Measurements from ENCODE around the gene IMMT. TPM values are rescaled to one million over a fixed set of nuclear protein-coding genes. Genes with fewer than 3 reads are reported as not detected.
A peak's percentile ranks its signal among the peaks of the same experiment; 100 is the strongest.

The IMMT gene
- polyA plus RNA-seq, 1 donor = 78.9 TPM

DNA sequence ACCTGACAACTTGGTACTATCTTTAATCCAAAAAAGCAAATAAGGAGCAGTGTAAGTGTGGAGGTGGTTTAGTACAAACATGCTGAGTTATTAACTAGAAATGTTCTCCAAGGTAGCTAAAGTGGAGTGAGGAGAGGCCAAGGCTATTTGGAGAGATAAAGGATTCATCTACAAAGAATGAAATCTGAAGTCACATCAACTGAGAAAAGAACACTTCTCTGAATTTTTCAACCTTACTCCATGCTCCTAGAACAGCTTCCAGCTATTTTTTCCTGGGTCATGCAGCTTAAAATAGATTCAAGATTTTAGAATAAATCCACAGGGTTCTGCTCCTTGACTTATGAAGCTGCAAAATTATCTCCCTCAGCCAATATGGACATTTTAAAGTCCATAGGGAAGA is 18.7 kb downstream of the IMMT start:
- no peak for DNase-seq
- Histone ChIP-seq H3K9me3 (ENCODE audit: control insufficient read depth, low read depth, low read length) (no peaks in the 10 kb centered on the region), H3K36me3 (ENCODE audit: control insufficient read depth, insufficient read depth, low read length) (peaks cover 42% of the 10 kb centered on the region), H3K4me1 (ENCODE audit: control insufficient read depth, insufficient read depth, low read length) (no peaks in the 10 kb centered on the region), H3K27ac (ENCODE audit: low read length) (no peak overlapping the region), H3K4me3 (ENCODE audit: low read length) (no peak overlapping the region), H3K27me3 (ENCODE audit: control insufficient read depth, insufficient read depth, low read length) (no peaks in the 10 kb centered on the region)

- Histone ChIP-seq H3K27me3 (ENCODE audit: control insufficient read depth, insufficient read depth, low read length) (no peaks in the 10 kb centered on the region), H3K9me3 (ENCODE audit: control insufficient read depth, low read depth, low read length) (no peaks in the 10 kb centered on the region), H3K4me1 (ENCODE audit: control insufficient read depth, insufficient read depth, low read length) (no peaks in the 10 kb centered on the region), H3K27ac (ENCODE audit: low read length) (no peak overlapping the region), H3K4me3 (ENCODE audit: low read length) (no peak overlapping the region), H3K36me3 (ENCODE audit: control insufficient read depth, insufficient read depth, low read length) (peaks cover 38% of the 10 kb centered on the region)
- DNase-seq = no peak
- WGBS (ENCODE audit: insufficient coverage, low lambda C conversion rate) = no CpG with 5 or more reads among the region's 1 CpG
Measured at GRCh38 chr2:86175828-86176227, 19.4 kb downstream of the IMMT start.

DNA sequence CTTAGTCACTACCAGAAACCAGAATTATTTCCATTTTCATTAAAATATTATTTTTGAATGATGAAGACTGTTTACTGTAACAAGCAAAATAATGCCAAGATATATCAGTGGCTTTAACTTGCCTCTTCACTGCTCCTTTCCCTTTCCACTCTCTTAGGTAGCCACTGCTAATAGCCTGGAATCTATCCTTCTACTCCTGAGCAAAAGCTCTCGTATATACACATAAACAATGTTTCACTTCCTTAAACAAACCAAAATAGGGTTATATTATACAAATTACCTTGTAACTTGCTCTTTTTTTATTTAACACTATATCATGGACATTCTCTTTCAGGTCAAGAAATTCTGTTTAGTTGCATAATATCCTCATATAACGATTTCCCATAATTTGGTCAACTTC is 20.8 kb downstream of the IMMT start:
- 84% methylated on average over 2 of the region's 2 CpGs for WGBS (ENCODE audit: insufficient coverage, low lambda C conversion rate)
- no peak overlapping the region for H3K27ac ChIP-seq (ENCODE audit: low read length)
- no peak overlapping the region for H3K4me3 ChIP-seq (ENCODE audit: low read length)
- no peaks in the 10 kb centered on the region for H3K9me3 ChIP-seq (ENCODE audit: control insufficient read depth, low read depth, low read length)
- no peaks in the 10 kb centered on the region for H3K4me1 ChIP-seq (ENCODE audit: control insufficient read depth, insufficient read depth, low read length)
- DNase-seq = no peak
- H3K27me3 ChIP-seq (ENCODE audit: control insufficient read depth, insufficient read depth, low read length) = no peaks in the 10 kb centered on the region
- H3K36me3 ChIP-seq (ENCODE audit: control insufficient read depth, insufficient read depth, low read length) = peaks cover 43% of the 10 kb centered on the region

GRCh38 chr2:86172610-86173009 is 22.7 kb downstream of the IMMT start:
- H3K27ac ChIP-seq (ENCODE audit: low read length) = no peak overlapping the region
- H3K9me3 ChIP-seq (ENCODE audit: control insufficient read depth, low read depth, low read length) = no peaks in the 10 kb centered on the region
- H3K4me1 ChIP-seq (ENCODE audit: control insufficient read depth, insufficient read depth, low read length) = no peaks in the 10 kb centered on the region
- 95% methylated on average over 2 of the region's 2 CpGs for WGBS (ENCODE audit: insufficient coverage, low lambda C conversion rate)
- no peak overlapping the region for H3K4me3 ChIP-seq (ENCODE audit: low read length)
- H3K36me3 ChIP-seq (ENCODE audit: control insufficient read depth, insufficient read depth, low read length) = peaks cover 36% of the 10 kb centered on the region
- H3K27me3 ChIP-seq (ENCODE audit: control insufficient read depth, insufficient read depth, low read length) = no peaks in the 10 kb centered on the region
- DNase-seq = no peak

DNA sequence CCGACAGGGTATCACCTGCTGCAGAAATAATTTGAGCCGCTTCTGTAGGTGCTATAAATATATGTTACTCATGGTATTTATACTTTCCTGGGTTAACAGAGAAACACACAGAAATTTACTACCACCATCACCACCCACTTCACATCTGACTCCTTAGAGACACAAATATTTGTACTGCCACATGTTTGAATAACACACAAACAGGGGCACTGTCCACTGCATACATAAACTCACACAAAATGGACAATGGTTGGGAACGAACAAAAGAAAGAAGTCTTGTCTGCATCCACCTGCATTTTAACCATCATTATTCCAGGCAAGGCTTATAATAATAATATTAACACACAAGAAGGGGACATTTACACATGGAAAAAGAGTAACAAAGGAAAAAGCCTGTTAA is 24.0 kb downstream of the IMMT start:
- Histone ChIP-seq H3K4me1 (ENCODE audit: control insufficient read depth, insufficient read depth, low read length) (no peaks in the 10 kb centered on the region), H3K9me3 (ENCODE audit: control insufficient read depth, low read depth, low read length) (no peaks in the 10 kb centered on the region), H3K36me3 (ENCODE audit: control insufficient read depth, insufficient read depth, low read length) (peaks cover 32% of the 10 kb centered on the region), H3K27ac (ENCODE audit: low read length) (no peak overlapping the region), H3K27me3 (ENCODE audit: control insufficient read depth, insufficient read depth, low read length) (no peaks in the 10 kb centered on the region), H3K4me3 (ENCODE audit: low read length) (no peak overlapping the region)
- no peak for DNase-seq
- no CpG with 5 or more reads among the region's 3 CpGs for WGBS (ENCODE audit: insufficient coverage, low lambda C conversion rate)

GRCh38 chr2:86170449-86170848 is 24.8 kb downstream of the IMMT start:
- Histone ChIP-seq H3K4me1 (ENCODE audit: control insufficient read depth, insufficient read depth, low read length) (no peaks in the 10 kb centered on the region), H3K4me3 (ENCODE audit: low read length) (no peak overlapping the region), H3K36me3 (ENCODE audit: control insufficient read depth, insufficient read depth, low read length) (peaks cover 30% of the 10 kb centered on the region), H3K9me3 (ENCODE audit: control insufficient read depth, low read depth, low read length) (no peaks in the 10 kb centered on the region), H3K27me3 (ENCODE audit: control insufficient read depth, insufficient read depth, low read length) (no peaks in the 10 kb centered on the region), H3K27ac (ENCODE audit: low read length) (no peak overlapping the region)
- DNase-seq = no peak
- 94% methylated on average over 2 of the region's 4 CpGs for WGBS (ENCODE audit: insufficient coverage, low lambda C conversion rate)

DNA sequence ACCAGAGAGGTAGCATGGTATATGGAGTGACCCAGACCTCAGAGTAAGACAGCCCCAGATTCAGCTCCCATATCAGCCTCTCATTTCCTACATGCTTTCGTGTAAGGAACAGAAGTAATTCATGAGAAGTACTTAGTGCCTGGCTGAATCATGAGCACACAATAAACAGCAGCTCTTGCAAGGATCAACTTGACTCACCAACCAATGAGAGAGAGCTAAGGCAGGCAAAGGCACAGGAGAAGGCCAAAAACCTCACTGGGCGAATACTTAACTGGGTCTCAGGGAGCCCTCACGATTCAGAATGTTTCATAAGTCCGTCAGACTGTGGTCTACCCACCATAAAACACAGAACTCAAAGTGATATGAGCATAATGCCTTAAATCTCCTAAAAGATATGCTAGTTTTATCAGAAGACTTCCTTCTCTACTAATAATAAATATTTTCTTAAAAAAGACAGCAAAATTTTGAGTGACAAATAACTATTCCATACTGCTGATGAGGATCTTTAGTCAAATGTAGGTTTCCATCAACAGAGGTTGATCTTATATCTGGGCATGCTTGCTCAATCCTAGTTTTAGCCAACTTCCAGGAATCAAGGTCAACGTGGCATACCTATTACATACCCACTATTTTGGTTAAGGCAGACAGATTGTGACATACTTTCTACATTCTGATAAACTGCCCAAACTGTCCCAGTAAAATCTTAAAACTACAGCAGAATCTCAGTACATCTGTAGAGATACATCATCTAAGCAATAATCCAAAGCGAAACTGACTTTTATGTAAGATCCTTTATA is 34.9 kb downstream of the IMMT start:
- no peaks in the 10 kb centered on the region for H3K9me3 ChIP-seq (ENCODE audit: control insufficient read depth, low read depth, low read length)
- peaks cover 76% of the 10 kb centered on the region for H3K36me3 ChIP-seq (ENCODE audit: control insufficient read depth, insufficient read depth, low read length)
- WGBS (ENCODE audit: insufficient coverage, low lambda C conversion rate) = 92% methylated on average over 2 of the region's 6 CpGs

GRCh38 chr2:86158286-86158685 is 37.0 kb downstream of the IMMT start:
- H3K4me3 ChIP-seq (ENCODE audit: low read length) = no peak overlapping the region
- DNase-seq = no peak
- no peaks in the 10 kb centered on the region for H3K9me3 ChIP-seq (ENCODE audit: control insufficient read depth, low read depth, low read length)
- H3K27me3 ChIP-seq (ENCODE audit: control insufficient read depth, insufficient read depth, low read length) = no peaks in the 10 kb centered on the region
- no peak overlapping the region for H3K27ac ChIP-seq (ENCODE audit: low read length)
- WGBS (ENCODE audit: insufficient coverage, low lambda C conversion rate) = 100% methylated on average over 2 of the region's 4 CpGs
- H3K4me1 ChIP-seq (ENCODE audit: control insufficient read depth, insufficient read depth, low read length) = no peaks in the 10 kb centered on the region
- H3K36me3 ChIP-seq (ENCODE audit: control insufficient read depth, insufficient read depth, low read length) = peaks cover 69% of the 10 kb centered on the region

More for the DNA sequence above, 34.9 kb downstream of the IMMT start:
- DNase-seq = no peak
- Histone ChIP-seq H3K4me3 (ENCODE audit: low read length) (no peak overlapping the region), H3K4me1 (ENCODE audit: control insufficient read depth, insufficient read depth, low read length) (no peaks in the 10 kb centered on the region), H3K27me3 (ENCODE audit: control insufficient read depth, insufficient read depth, low read length) (no peaks in the 10 kb centered on the region), H3K27ac (ENCODE audit: low read length) (no peak overlapping the region)

DNA sequence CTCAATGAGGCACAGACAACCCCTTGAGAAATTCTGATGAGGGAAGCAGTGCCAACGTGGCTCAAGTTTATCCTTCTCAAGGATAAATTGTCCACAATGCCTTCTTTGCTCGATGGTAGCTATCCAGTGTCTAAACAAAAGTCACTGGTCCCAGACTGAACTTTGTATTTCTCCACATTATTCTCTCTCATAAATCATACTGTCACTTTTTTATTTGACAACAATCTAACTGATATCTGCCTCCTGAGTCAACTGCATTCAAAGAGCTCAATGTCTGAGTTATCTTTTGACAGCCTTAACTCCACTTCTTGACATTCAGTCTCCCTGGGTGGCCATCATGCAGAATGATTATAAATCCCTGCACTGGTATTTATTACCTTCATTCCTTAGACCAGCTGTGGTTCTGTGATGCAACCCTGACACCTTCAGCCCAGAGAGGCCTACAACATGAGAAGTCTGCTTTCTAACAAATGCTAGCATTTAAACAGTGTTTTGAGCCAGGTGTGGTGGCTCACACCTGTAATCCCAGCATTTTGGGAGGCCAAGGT is 38.2 kb downstream of the IMMT start:
- H3K36me3 ChIP-seq (ENCODE audit: control insufficient read depth, insufficient read depth, low read length) = peaks cover 58% of the 10 kb centered on the region
- H3K9me3 ChIP-seq (ENCODE audit: control insufficient read depth, low read depth, low read length) = no peaks in the 10 kb centered on the region
- peak overlapping the region; percentile 4 for H3K27ac ChIP-seq (ENCODE audit: low read length)
- WGBS (ENCODE audit: insufficient coverage, low lambda C conversion rate) = 33% methylated on average over 1 of the region's 2 CpGs
- peak; percentile 35 to 59 for DNase-seq
- H3K27me3 ChIP-seq (ENCODE audit: control insufficient read depth, insufficient read depth, low read length) = no peaks in the 10 kb centered on the region
- no peaks in the 10 kb centered on the region for H3K4me1 ChIP-seq (ENCODE audit: control insufficient read depth, insufficient read depth, low read length)
- H3K4me3 ChIP-seq (ENCODE audit: low read length) = no peak overlapping the region

DNA sequence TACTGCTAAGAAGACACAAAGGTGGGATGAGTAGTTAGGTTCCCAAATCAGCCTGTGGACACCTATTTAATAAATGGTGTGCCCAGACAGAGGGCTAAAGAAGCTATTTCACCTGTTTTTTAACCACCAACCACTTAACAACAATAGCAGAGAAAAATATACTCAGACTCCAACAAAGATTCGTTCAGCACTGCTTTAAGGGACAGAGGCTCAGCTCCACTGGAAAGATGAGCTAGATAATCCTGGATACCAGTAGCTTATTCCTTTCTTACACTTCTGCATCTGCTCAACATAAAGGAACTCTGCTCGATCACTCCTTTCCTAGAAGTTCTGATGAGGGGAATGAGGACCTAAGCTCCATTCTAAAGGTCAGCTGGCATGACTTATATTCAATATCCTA is 44.8 kb downstream of the IMMT start:
- H3K27ac ChIP-seq (ENCODE audit: low read length) = no peak overlapping the region
- H3K4me1 ChIP-seq (ENCODE audit: control insufficient read depth, insufficient read depth, low read length) = no peaks in the 10 kb centered on the region
- DNase-seq = no peak
- H3K4me3 ChIP-seq (ENCODE audit: low read length) = no peak overlapping the region
- WGBS (ENCODE audit: insufficient coverage, low lambda C conversion rate) = no CpG with 5 or more reads among the region's 2 CpGs
- H3K9me3 ChIP-seq (ENCODE audit: control insufficient read depth, low read depth, low read length) = no peaks in the 10 kb centered on the region
- no peaks in the 10 kb centered on the region for H3K27me3 ChIP-seq (ENCODE audit: control insufficient read depth, insufficient read depth, low read length)
- H3K36me3 ChIP-seq (ENCODE audit: control insufficient read depth, insufficient read depth, low read length) = peaks cover 60% of the 10 kb centered on the region

- DNase-seq = no peak
- H3K27ac ChIP-seq (ENCODE audit: low read length) = no peak overlapping the region
- no peaks in the 10 kb centered on the region for H3K4me1 ChIP-seq (ENCODE audit: control insufficient read depth, insufficient read depth, low read length)
- no peaks in the 10 kb centered on the region for H3K9me3 ChIP-seq (ENCODE audit: control insufficient read depth, low read depth, low read length)
- 100% methylated on average over 1 of the region's 2 CpGs for WGBS (ENCODE audit: insufficient coverage, low lambda C conversion rate)
- H3K36me3 ChIP-seq (ENCODE audit: control insufficient read depth, insufficient read depth, low read length) = peaks cover 71% of the 10 kb centered on the region
- H3K27me3 ChIP-seq (ENCODE audit: control insufficient read depth, insufficient read depth, low read length) = no peaks in the 10 kb centered on the region
- no peak overlapping the region for H3K4me3 ChIP-seq (ENCODE audit: low read length)
Measured at GRCh38 chr2:86147793-86148192, 47.5 kb downstream of the IMMT start.

Data from large intestine (tissue), 3 donors.